Spleen (tissue), 11 donors: ENCODE results near the gene PCBP3. TPM values are rescaled to one million over a fixed set of nuclear protein-coding genes. Genes with fewer than 3 reads are reported as not detected.

Experiments
- DNase-seq: peaks from one replicate; pipeline ENCODE4 v3.0.0-alpha.2; 2020
- H3K27ac ChIP-seq, 8 donors: fragments of 200-600 bp; sonication (generic) in 7 of 8; 1 replicate in 4 of 8; 2 replicates in 4 of 8; pipeline versions ENCODE4 v1.5.0 to v1.8.0; 2016 to 2021; ENCODE audit warnings: inconsistent platforms in 4 of 8, mild to moderate bottlenecking in 4 of 8, moderate library complexity in 1 of 8
- H3K27me3 ChIP-seq, 7 donors: fragments of 200-600 bp; sonication (generic) in 6 of 7; replicated peaks in 1 of 7; 1 replicate in 4 of 7; 2 replicates in 3 of 7; pipeline versions ENCODE4 v1.5.0 to v1.8.0; 2016 to 2021; ENCODE audit warnings: inconsistent platforms in 3 of 7, mild to moderate bottlenecking in 1 of 7
- H3K36me3 ChIP-seq, 6 donors: fragments of 200-600 bp; sonication (generic) in 5 of 6; 1 replicate in 4 of 6; 2 replicates in 2 of 6; pipeline versions ENCODE4 v1.5.0 to v1.8.0; 2016 to 2021; ENCODE audit warnings: inconsistent platforms in 2 of 6
- H3K4me1 ChIP-seq, 6 donors: fragments of 200-600 bp; sonication (generic) in 5 of 6; 1 replicate in 3 of 6; 2 replicates in 3 of 6; pipeline versions ENCODE4 v1.5.0 to v1.8.0; 2016 to 2021; ENCODE audit warnings: inconsistent platforms in 3 of 6
- H3K4me3 ChIP-seq, 8 donors: fragments of 200-600 bp; sonication (generic) in 7 of 8; 1 replicate in 4 of 8; 2 replicates in 4 of 8; pipeline versions ENCODE4 v1.5.0 to v1.8.0; 2016 to 2021; ENCODE audit warnings: inconsistent platforms in 4 of 8, mild to moderate bottlenecking in 4 of 8, moderate library complexity in 2 of 8
- H3K9me3 ChIP-seq, 8 donors: fragments of 200-600 bp; sonication (generic) in 7 of 8; 1 replicate in 4 of 8; 2 replicates in 4 of 8; pipeline versions ENCODE4 v1.5.0 to v1.8.0; 2016 to 2021; ENCODE audit warnings: inconsistent platforms in 4 of 8
- POLR2A ChIP-seq, 3 donors: fragments of 450-650 bp; IDR thresholded peaks; one replicate each; pipeline ENCODE4 v1.5.1; 2017; ENCODE audit warnings: antibody characterized with exemption in 3 of 3, mild to moderate bottlenecking in 1 of 3
- POLR2AphosphoS5 ChIP-seq, 3 donors: sonication (generic); formaldehyde crosslinking; IDR thresholded peaks; one replicate each; pipeline ENCODE4 v1.5.1; 2017; ENCODE audit warnings: antibody characterized with exemption in 3 of 3
- WGBS, 5 donors: extraction: QIAGEN DNeasy Blood & Tissue Kit in 3 of 5; methylation state at CpG; one replicate each; pipeline versions ENCODE4 v1.1.5 to v1.1.7; 2013 to 2018; 5-methylcytosine and 5-hydroxymethylcytosine counted together
- intact Hi-C: fragments of 100-400 bp; cut with DNase I; formaldehyde crosslinking; loops from one replicate; pipeline ENCODE4 v1.15.0; 2023; ENCODE audit warnings: low total_unique reads
- polyA plus RNA-seq, 3 donors: library from polyadenylated mRNA; stranded (reverse); fragments of 200-250 nt; gene quantifications; one replicate each; pipeline ENCODE4 v1.2.1, GENCODE V29; 2013
- total RNA-seq, 7 donors: library from RNA; depleted of rRNA in 3 of 7; stranded (reverse); fragments of >200 nt in 3 of 7; fragmentation: NEBNext Ultra II Directional in 4 of 7; extraction: Animal tissue kit (Norgen Biotek cat#: 25700) in 4 of 7; gene quantifications; one replicate each; pipeline versions ENCODE4 v1.1.0 to v1.2.1, GENCODE V29; 2016 to 2021
- TF ChIP-seq, protein P1 (sequence below), 11 experiments: fragments of 200-600 bp in 7 of 11; fragments of 450-650 bp in 4 of 11; sonication (generic) in 4 of 11; IDR thresholded peaks in 8 of 11; conservative IDR thresholded peaks in 3 of 11; 1 replicate in 7 of 11; 2 replicates in 4 of 11; pipeline versions ENCODE4 v1.4.0 to v1.8.0; 2016 to 2021; ENCODE audit warnings: antibody characterized with exemption in 11 of 11, inconsistent platforms in 4 of 11, mild to moderate bottlenecking in 1 of 11
- donor health status: healthy with polysubstance abuse.
- donor health status: DM: no; HTN: no; CAD: no; lungs with moderate emphysema.
- donor health status: DM: no; HTN: no; CAD: no.
- donor health status: Bipolar disorder and iron deficiency.
- donor health status: healthy.
- donor health status: DM: no; HTN: no; CAD: no.
- donor health status: DM: yes; HTN: yes; CAD: no.

The PCBP3 gene
- total and polyA plus RNA-seq, 10 donors, result 4.2 to 31.6 (median 15.2) TPM

DNA sequence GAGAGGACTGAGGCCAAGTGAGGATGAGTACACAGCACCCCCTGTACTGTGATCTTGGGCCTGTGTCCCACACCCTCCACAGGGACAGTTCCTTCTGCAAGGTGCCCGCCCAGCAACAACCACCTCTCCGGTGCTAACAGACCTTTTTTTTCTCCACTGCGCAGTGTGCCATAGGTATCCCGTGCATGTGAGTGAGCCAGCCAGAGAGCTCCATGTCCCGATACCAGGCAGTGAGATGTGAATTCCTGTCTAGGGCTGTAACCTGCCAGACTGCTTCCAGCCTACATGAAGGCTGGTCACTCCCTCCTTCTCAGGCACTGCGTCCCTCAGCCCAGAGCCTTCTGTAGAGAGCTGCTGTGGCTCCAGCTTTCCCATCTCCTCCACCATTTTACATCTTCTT, 56.9 kb downstream of the PCBP3 start:
- DNase-seq, result no peak
- Histone ChIP-seq H3K4me3 (no peak overlapping the region), H3K4me1 (peaks cover 0 to 3% (median 0%) of the 10 kb centered on the region in 6 donors), H3K9me3 (peaks cover 0 to 7% (median 0%) of the 10 kb centered on the region in 8 donors), H3K36me3 (no peaks in the 10 kb centered on the region), H3K27ac (no peak overlapping the region), H3K27me3 (no peaks in the 10 kb centered on the region)
- TF ChIP-seq, protein P1, sequence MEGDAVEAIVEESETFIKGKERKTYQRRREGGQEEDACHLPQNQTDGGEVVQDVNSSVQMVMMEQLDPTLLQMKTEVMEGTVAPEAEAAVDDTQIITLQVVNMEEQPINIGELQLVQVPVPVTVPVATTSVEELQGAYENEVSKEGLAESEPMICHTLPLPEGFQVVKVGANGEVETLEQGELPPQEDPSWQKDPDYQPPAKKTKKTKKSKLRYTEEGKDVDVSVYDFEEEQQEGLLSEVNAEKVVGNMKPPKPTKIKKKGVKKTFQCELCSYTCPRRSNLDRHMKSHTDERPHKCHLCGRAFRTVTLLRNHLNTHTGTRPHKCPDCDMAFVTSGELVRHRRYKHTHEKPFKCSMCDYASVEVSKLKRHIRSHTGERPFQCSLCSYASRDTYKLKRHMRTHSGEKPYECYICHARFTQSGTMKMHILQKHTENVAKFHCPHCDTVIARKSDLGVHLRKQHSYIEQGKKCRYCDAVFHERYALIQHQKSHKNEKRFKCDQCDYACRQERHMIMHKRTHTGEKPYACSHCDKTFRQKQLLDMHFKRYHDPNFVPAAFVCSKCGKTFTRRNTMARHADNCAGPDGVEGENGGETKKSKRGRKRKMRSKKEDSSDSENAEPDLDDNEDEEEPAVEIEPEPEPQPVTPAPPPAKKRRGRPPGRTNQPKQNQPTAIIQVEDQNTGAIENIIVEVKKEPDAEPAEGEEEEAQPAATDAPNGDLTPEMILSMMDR (IDR thresholded peaks at IDR 0.05 in 8 of 11, conservative IDR thresholded peaks at IDR 0.05 in 3 of 11), result no peak
- no peak for TF ChIP-seq POLR2A (IDR thresholded peaks at IDR 0.05)
- no peak for TF ChIP-seq POLR2AphosphoS5 (IDR thresholded peaks at IDR 0.05)
- intact Hi-C loops, result no loop called here
- WGBS, 5 donors, result 93 to 99% (median 96%) methylated on average over 6 of the region's 6 CpGs

DNA sequence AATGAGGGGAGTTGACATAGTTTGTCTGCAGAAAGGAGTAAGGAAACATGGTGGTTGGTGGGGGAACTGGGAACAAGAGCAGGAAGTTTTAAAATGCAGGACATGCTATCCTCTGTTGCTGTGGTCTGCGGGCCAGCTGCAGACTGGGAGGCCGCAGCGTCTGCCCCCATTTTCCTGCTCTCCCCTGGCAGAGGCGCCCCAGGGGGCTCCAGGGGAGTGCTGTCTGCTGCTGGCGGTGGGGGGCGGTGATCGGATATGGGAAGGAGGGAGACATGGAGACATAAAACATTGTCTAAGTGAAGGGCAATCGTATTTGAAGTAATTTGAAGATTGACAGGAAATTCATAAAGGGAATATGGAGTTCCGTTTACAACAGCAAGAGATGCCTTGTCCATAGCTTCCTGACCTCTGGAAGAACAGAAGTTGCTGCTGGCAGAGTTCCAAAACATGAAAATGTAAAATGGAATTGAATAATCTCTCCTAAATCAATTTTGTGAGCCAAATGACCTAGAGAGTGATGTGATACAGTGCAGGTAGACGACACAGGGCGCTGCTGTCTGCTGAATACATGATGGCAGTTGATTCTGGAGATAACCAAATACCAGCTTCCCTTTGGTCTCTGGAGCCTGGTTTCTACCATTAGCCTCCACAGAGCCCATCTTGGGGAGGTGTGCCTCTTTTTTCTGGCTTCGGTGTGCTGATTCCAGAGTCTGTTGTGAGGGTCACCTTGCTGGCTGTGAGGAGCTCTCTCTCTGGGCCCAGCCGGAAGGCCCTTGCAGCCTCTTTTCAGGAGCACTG, 61.0 kb downstream of the PCBP3 start:
- Histone ChIP-seq H3K4me3 (no peak overlapping the region), H3K27ac (no peak overlapping the region), H3K36me3 (no peaks in the 10 kb centered on the region), H3K27me3 (no peaks in the 10 kb centered on the region), H3K4me1 (peaks cover 0 to 14% (median 0%) of the 10 kb centered on the region in 6 donors), H3K9me3 (no peaks in the 10 kb centered on the region)
- 70 to 77% (median 71%) methylated on average over 12 to 13 of the region's 13 CpGs for WGBS, 5 donors
- TF ChIP-seq, protein P1 (IDR thresholded peaks at IDR 0.05 in 8 of 11, conservative IDR thresholded peaks at IDR 0.05 in 3 of 11), result no peak
- TF ChIP-seq POLR2A (IDR thresholded peaks at IDR 0.05) (no peak), POLR2AphosphoS5 (IDR thresholded peaks at IDR 0.05) (no peak)
- intact Hi-C loops, result no loop called here
- DNase-seq, result no peak

DNA sequence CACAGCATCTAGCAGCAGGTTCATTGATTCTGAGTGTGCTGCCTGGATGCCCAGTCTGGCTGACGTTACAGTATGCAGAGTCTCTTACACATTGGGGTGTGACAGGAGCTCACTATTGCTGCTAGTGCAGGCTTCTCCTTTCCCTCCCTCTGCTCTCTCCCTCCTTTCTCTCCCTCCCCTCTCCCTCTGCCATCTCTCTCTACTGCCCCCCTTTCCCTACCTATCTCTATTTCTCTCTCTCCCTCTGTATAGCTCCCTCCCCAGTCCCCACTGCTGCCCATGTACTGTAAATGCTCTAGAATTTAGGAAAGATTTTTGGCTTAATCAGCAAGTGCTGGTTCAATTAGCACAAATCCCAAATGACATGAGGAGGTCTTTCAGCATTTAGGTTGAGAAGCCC, 62.8 kb downstream of the PCBP3 start:
- Histone ChIP-seq H3K9me3 (peaks cover 0 to 10% (median 9%) of the 10 kb centered on the region in 8 donors), H3K36me3 (no peaks in the 10 kb centered on the region), H3K4me3 (no peak overlapping the region), H3K27me3 (no peaks in the 10 kb centered on the region), H3K27ac (no peak overlapping the region), H3K4me1 (peaks cover 0 to 14% (median 0%) of the 10 kb centered on the region in 6 donors)
- no peak for TF ChIP-seq POLR2A (IDR thresholded peaks at IDR 0.05)
- TF ChIP-seq, protein P1 (IDR thresholded peaks at IDR 0.05 in 8 of 11, conservative IDR thresholded peaks at IDR 0.05 in 3 of 11), result no peak
- no peak for TF ChIP-seq POLR2AphosphoS5 (IDR thresholded peaks at IDR 0.05)
- DNase-seq, result no peak
- WGBS, 5 donors, result 63 to 100% (median 88%) methylated on average over 1 of the region's 1 CpG
- intact Hi-C loops, result no loop called here

DNA sequence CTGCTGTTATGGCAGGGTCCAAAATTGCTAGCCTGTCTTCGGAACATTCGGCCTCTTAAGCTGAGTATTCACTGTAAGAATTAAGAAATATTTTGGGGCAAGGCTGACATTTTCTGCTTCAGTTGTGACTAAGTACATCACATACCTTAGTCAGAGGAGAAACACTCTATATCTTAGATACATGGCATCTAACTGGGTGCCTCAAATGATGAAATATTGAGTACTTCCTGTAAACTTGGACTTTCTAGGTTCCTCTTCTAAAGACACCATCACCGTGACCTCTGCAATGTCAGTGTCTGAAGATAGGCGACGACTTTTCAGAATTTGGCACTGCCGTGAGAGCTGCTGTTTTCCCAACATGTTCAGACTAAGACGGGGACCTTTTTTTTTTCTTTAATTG, 65.6 kb downstream of the PCBP3 start:
- intact Hi-C loops, result no loop called here
- TF ChIP-seq POLR2AphosphoS5 (IDR thresholded peaks at IDR 0.05), result no peak
- TF ChIP-seq, protein P1 (IDR thresholded peaks at IDR 0.05 in 8 of 11, conservative IDR thresholded peaks at IDR 0.05 in 3 of 11), result peak in 2 of 11 experiments; percentile 9 to 34
- no peak for TF ChIP-seq POLR2A (IDR thresholded peaks at IDR 0.05)

More for the DNA sequence above, 65.6 kb downstream of the PCBP3 start:
- Histone ChIP-seq H3K9me3 (peaks cover 0 to 25% (median 21%) of the 10 kb centered on the region in 8 donors), H3K27ac (peak overlapping the region in 4 of 8 donors; percentile 41 to 68 (median 60)), H3K27me3 (no peaks in the 10 kb centered on the region), H3K4me3 (no peak overlapping the region), H3K4me1 (peaks cover 0 to 14% (median 0%) of the 10 kb centered on the region in 6 donors), H3K36me3 (no peaks in the 10 kb centered on the region)
- DNase-seq, result no peak
- WGBS, 5 donors, result 54 to 83% (median 72%) methylated on average over 7 of the region's 7 CpGs
